RPMI8226 (cell line): ENCODE data around the gene CFAP157.
"Not testable (repeated sequence)": the region's sequence is repeated elsewhere in the genome, so short reads cannot be mapped to it uniquely, and the experiment has no call there.

Experiments
- DNase-seq: peaks from one replicate; pipeline ENCODE4 v3.0.0-alpha.2; 2015

Gene CFAP157

GRCh38 chr9:127739614-127740330 lies 33.0 kb downstream of the CFAP157 start:
- no peak for DNase-seq

- DNase-seq, result no peak
Observed at GRCh38 chr9:127741831-127742434, 35.1 kb downstream of the CFAP157 start.

- no peak for DNase-seq
Observed at GRCh38 chr9:127742435-127743088, 35.8 kb downstream of the CFAP157 start.

- DNase-seq, result no peak
Observed at GRCh38 chr9:127744398-127745110, 37.8 kb downstream of the CFAP157 start.

GRCh38 chr9:127746959-127747569 lies 40.3 kb downstream of the CFAP157 start:
- no peak for DNase-seq

- DNase-seq, result no peak
Observed at GRCh38 chr9:127749090-127749787, 42.5 kb downstream of the CFAP157 start.

- DNase-seq, result no peak
Observed at GRCh38 chr9:127751269-127752054, 44.7 kb downstream of the CFAP157 start.

- DNase-seq, result no peak
Observed at GRCh38 chr9:127753148-127753547, 46.4 kb downstream of the CFAP157 start.

GRCh38 chr9:127753622-127754021 lies 46.8 kb downstream of the CFAP157 start:
- no peak for DNase-seq

- DNase-seq, result no peak
Observed at GRCh38 chr9:127754099-127755060, 47.6 kb downstream of the CFAP157 start.

GRCh38 chr9:127755061-127756060 lies 48.6 kb downstream of the CFAP157 start:
- DNase-seq, result no peak

- no peak for DNase-seq
Observed at GRCh38 chr9:127756233-127756632, 49.4 kb downstream of the CFAP157 start.

GRCh38 chr9:127756776-127757175 lies 50.0 kb downstream of the CFAP157 start:
- DNase-seq, result not testable (repeated sequence)

GRCh38 chr9:127758843-127759242 lies 52.1 kb downstream of the CFAP157 start:
- DNase-seq, result no peak

GRCh38 chr9:127761061-127761460 lies 54.3 kb downstream of the CFAP157 start:
- no peak for DNase-seq

- DNase-seq, result no peak
Observed at GRCh38 chr9:127761491-127761956, 54.7 kb downstream of the CFAP157 start.

GRCh38 chr9:127762111-127762676 lies 55.4 kb downstream of the CFAP157 start:
- no peak for DNase-seq

- peak; percentile 69 for DNase-seq
Observed at GRCh38 chr9:127763918-127764384, 57.2 kb downstream of the CFAP157 start.
